AG09319 (cell line): Measurements from ENCODE around the gene POU2F3.

Experiments used
- DNase-seq: peaks from one replicate; pipeline ENCODE4 v3.0.0-alpha.2; 2010; ENCODE audit warnings: low read depth; ENCODE audit errors: extremely low read depth
- CTCF ChIP-seq: IDR thresholded peaks from 2 replicates; pipeline ENCODE4 v1.5.1; 2011; ENCODE audit warnings: low read depth, mild to moderate bottlenecking, inconsistent platforms, low read length, moderate library complexity

The POU2F3 gene

GRCh38 chr11:120337355-120338106 is 97.6 kb downstream of the POU2F3 start:
- no peak for DNase-seq
- no peak for TF ChIP-seq CTCF

- TF ChIP-seq CTCF = no peak
- DNase-seq = no peak
These were observed 98.4 kb downstream of the POU2F3 start for GRCh38 chr11:120338107-120338933.

- no peak for DNase-seq
These were observed 99.5 kb downstream of the POU2F3 start for GRCh38 chr11:120339394-120339890.

GRCh38 chr11:120340529-120340928 is 100.6 kb downstream of the POU2F3 start:
- no peak for DNase-seq
- TF ChIP-seq CTCF = no peak

More at GRCh38 chr11:120339394-120339890, 99.5 kb downstream of the POU2F3 start:
- no peak for TF ChIP-seq CTCF

GRCh38 chr11:120342226-120342625 is 102.3 kb downstream of the POU2F3 start:
- TF ChIP-seq CTCF = no peak
- no peak for DNase-seq

GRCh38 chr11:120342678-120343077 is 102.7 kb downstream of the POU2F3 start:
- TF ChIP-seq CTCF = no peak
- DNase-seq = no peak

GRCh38 chr11:120343429-120343828 is 103.5 kb downstream of the POU2F3 start:
- no peak for TF ChIP-seq CTCF
- no peak for DNase-seq
